Epidermal melanocyte (primary cell): ENCODE results near the gene HOXD10.

Source experiments
- DNase-seq: peaks from one replicate; pipeline ENCODE4 v3.0.0; 2011; ENCODE audit warnings: low spot score; ENCODE audit not compliant: insufficient read length

The HOXD10 gene

DNA sequence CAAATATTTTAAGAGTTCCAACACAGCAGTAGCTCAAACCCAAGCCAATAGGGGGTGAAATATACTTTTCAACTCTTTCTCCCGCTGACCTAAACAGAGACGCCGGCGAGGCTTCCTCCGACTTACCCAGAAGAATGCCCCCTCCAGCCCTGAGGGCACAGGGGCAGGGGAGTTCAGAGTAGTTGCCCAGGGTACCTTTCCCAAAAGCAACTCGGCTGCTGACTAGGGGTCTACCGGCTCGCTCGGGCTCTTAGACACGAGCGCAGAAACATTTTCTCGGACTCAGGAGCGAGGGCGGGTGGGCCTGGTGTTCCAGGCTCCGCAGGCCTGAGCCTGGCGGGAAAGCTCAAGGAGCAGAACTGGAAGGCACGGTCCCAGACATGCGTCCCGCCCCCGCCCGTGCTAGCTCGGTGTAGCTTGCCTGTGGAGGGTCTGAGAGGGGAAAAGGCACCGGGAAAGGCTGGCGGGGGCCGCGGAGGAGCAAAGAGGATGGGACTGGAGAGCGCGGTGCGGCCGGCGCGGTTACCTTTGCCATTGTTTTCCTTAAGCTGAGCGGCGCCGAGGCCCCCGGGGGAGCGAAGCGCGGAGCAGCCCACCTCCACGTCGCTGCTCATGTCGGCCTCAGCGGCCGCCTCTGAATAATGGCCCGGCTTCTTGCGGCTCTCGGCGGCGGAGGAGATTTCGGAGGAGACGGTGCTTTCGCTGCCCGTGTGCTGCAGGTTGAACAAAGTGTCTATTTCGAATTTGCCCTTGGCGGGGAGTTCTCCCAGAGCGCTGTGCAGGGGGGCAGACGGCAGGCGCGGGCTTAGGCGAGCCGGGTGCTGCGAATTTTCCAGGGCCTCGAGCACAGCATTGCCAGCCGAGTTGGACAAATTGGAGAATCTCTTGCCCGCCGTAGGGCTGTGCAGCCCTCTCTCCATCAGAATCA is 33.5 kb upstream of the HOXD10 start:
- DNase-seq = no peak

DNA sequence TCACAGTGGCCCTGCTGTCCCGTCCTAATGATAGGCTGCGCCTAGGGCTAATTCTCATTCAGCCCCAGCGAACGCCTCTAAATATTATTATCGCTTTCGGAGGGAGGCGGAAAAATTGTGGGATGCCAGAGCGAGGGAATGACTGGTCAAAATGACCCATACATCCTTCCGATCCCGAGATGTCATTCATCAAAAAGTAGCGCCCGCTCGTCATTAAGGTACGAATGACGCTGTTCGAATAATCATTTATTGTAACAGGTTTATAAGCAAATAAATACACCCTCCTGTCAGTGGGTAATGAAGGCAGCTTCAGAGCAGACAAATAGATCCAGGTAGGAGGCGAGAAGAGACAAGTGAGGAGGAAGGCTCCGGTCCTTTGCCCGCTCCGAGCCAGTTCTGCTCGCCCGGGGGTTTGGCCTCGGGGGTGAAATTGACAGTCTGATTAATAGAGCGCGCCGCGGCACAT is 32.7 kb upstream of the HOXD10 start, which contains the start of gene EVX2:
Gene EVX2, minus strand, starts transcription at position 167 of the 466 bp plus-strand sequence. CDS start 186 bp downstream, outside the sequence.
- no peak for DNase-seq

DNA sequence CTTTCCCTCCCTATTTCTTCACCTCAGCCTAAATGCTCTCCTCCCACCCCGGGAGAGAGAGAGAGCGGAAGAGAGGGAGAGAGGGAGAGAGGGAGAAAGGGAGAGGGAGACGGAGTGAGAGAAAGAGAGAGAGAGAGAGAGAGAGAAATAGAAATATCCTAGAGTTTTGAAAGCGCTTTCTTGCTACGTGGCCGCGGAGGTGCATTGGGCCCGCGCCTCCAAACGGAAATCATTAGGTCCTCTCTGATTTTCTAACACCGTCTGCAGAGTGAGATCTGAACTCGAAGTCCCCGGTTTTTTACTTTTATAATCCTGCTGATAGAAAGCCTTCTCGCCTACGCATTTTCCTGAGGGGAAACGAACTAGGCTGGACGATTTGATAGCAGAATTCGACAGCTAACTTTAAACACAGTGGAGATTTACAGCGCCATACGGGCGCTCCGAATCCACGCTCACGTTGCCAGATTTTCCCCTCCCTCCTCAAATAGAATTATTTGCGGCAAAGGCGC is 31.9 kb upstream of the HOXD10 start:
- DNase-seq = no peak

DNA sequence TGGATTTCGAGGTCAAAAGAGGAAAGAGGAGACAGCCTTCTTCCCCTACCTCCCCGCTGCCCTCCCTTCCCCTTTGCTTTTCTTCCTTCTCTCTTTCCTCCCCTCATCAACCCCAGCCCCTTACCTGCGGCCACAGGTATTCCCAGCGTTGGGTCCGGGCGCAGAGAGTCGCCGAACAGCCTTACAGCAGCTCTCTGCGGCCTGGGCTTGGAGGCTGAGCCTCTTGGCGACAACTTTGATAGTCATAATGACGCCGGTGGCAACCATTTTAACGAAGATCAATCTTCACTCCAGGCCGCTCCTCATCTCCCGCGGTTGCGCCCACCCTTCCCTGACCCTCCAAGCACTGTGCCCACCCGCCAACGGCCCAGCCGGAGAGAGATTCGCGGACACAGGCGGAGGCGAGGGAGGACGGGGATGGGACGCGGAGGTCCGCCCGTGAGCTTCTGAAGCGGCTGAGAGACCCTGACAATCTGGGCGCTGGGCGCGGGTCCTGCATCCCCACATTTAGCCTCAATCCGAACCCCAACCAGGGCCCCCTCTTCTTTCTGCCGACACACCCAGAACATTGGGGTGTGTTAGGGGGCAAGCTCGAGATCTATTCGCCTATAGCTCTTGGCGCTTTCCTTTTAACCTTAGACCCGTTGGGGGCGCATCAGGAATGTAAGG is 31.3 kb upstream of the HOXD10 start:
- DNase-seq = no peak

DNA sequence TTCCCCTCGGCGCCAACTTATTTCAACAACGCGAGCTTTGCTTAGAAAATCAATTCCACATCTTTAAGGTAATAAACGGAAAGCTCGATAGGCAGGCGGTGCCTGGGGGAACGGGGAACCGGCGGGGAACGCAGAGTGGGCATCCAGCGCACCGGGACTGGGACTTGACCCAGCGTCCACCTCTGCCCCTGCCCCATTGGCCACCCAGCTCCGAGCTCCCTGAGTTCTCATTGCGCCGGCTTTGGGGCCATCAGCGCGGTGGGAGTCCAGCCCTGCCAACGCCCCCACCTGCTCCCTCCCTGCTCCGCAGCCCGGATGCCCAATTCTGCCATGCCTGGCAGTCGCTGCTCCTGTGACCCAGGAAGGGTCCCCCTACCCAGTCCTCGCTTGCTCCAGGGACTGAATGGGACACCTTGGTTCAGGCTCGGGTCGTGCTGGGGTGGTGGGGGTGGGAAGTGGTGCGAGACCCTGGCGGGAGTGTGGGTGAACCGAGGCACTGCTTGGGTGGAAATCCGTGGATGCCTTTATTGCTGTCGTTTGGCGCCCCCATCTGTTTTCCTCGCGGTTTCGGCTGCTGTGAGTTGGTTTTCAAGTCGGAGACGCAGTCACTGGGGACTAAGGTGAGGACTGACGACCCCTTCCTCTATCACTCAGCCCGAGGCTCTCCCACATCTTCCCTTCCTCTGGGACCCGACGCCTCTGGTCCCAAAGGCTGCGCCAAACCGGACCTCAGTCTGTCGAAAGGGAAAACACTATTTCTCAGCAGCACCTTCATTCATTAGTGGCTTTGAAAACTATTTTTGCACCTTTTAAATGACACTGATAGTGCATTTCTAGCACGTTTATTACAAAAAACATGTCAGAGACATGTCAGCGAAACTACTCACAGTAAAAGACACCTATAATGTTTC is 30.5 kb upstream of the HOXD10 start:
- no peak for DNase-seq

DNA sequence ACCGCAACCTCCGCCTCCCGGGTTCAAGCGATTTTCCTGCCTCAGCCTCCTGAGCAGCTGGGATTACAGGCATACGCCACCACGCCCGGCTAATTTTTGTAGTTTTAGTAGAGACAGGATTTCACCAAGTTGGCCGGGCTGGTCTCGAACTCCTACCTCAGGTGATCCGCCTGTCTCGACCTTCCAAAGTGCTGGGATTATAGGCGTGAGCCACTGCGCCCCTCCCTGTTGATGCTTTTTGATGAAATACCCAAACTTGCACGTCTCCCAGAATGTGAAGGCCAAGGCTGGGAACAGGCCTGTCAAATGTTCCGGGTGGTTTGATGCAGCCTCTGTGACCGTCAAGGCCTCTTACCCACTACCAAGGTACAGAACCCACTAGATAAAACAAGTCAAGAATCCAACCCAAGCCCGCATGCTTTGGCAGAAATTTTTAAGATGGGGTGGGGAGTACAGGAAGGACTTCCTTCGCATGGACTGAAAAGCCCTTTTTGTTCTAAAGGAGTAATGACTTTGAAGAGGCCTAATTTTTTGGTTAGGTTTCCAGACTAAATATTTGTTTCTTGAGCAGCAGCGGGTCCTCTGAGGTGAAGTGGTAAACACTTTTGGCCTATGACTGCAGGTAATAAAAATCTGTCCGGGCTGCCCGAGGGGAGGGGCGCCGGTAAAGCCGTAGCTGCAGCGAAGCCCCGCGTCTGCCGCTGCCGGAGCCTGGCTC is 29.1 kb upstream of the HOXD10 start:
- DNase-seq = no peak

DNA sequence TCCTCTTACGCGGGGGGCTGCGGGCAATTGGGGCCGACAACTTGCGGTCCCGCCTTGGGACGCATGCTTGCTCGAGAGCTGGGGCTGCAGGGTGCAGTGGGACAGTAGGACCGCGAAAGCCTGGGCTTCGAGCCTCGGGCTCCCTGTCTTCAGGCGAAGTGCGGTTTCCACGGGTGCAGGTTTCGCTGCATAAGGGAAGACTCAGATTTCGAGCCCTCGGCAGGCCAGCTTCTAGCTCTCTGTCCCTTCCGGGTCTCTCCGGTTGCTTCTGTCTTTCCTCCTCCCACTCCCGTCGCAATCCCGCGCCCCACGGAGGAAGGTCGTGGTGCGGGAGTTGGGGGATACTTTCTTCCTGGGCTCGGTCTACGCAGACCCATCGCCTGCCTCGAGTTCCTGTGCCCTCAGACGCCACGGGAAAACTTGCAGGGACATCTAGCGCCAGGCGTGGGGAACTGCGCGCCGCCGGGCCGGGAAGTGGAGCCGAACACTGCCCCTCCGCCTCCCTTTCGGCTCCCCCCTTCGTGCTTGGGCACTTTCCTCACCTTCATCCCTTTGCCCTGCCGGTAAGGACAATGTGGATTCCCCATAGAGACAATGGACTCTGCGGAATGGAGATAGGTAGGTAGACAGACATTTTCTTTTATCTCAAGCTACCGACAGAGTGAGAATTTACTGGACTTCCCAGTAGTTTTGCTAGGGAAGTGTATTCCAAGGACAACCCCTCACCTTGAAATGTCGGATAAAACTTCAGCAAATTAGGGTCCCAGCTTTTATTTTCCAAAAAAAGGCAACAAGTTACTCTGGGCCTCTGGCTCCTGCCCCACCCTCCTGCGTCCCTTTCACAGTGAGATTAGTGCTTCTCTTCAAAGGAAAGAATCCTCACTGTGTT is 28.3 kb upstream of the HOXD10 start:
- no peak for DNase-seq

DNA sequence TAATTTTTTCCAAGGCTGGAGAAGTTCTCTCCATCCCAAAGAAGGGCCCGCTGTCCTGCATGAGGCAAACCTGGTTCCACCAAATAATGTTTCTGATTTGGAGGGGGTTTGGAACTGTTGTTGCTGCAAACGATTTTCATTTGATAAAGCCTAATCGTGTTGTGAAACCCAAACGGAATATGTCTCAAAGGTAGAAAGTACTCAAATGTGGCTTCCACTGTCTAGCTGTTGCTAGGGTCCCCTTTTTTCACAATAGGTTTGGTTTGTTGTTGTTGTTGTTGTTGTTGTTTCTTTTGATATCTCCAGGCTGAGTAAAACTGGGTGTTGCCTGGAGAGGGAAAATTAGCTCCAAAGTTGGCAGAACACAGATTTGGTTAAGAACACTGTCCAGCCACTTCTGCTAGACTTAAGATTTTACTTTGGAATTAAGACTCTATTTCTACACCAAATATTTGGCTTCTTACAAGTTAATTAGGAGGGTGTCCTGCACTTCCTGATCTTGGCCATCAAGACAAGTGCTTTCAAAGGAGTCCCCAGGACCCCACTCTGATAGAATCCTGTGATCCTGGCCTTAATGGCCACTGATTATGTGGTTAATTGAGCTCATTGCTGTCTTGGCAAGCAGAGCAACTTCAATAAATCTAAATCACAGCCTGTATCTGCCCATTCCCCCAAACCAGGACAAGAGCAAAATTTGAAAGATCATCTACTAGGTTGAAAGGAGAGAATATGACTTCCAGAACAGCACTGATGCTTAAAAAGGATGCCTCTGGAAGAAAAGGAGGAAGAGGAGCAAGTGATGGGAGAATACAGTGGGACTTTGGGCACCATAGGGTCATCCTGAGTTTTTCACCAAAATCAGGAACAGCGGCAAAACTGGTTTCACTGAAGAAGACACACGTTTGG is 27.4 kb upstream of the HOXD10 start:
- DNase-seq = no peak

DNA sequence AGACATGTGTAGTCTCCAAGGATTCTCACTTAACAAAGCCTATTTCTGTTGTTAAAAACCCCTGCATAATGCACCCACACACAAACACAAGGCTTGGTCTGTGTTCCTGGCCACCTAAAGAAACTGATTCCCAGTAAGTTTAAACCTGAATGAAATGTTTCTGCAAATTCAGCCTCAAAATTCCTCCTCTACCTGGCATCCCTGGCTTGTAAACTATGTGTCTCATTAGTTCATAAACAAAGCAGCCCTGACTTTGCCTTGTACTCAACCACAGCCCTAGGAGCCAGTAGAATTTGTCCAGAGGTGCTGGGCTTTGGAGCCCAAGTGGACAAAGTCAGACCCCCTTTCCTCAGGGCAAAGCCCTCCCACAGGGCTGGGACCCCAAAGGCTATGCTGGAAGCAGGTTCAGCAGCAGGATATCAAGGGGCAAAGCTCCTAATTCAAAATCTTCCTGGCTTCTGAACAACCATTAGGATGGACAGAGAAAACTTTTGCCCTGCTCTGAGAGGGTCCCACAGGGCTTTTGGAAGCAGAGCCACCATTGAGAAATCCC is 26.7 kb upstream of the HOXD10 start:
- no peak for DNase-seq

DNA sequence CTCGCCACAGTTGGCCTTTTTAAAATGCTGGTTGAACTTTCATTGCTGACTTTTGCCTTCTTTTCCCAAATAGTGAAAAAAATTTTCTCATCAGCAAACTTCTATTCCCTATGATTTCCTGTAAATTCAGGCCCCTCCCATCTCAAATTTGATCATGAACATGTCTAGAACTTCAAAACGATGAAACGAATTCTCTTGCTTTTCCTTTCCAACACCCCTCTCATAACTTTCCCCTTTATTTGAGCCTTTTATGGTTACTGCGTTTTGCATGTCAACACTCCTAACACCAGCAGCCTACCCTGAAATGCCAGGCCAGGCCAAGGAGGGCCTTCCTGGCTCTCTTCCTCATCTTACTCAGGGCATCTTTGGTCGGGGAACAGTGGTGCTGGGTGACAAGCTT is 25.7 kb upstream of the HOXD10 start:
- DNase-seq = no peak

DNA sequence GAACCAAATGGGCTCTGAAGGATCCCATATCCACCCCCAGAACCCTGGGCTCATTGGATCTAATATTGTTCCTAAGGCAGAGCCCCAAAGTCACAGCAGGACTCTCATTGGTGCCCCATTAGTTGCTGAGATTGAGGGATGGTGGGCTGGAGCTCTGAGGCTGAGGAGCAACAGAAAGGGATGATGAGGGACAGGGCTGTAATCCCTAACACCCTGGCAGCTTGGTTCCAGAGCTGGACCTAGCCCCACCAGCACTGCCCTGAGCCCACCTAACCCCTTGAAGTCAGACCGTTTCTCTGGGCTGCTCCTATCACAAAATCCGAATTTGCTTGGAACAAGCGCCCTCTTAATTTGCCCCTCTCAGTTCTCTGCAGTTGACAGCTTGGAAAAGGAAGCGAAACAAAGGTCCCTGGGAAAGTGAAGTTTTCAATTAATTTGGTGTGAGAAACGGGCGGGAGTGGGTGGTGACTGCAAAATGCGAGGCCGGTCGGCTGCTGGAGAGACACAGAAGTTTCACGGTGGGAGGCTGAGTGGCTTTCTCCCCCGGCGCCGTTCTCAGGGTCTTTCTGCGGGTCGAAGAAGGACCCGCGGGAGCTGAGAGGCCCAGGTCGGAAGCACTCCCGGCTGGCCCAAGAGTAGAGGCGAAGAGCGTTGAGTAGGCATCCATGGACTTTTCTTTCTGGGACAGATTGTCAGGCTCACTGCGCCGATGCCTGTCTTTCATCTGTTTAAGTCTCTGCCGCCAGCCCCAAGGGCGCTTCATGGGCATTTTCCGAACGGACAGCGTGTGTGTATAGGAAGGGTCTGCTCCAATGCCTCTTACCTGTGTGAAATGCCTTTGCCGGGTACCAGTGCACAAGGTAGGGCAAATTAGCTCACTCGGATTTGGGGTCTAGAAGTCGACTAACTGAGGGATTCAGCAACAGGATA is 25.0 kb upstream of the HOXD10 start:
- DNase-seq = no peak

DNA sequence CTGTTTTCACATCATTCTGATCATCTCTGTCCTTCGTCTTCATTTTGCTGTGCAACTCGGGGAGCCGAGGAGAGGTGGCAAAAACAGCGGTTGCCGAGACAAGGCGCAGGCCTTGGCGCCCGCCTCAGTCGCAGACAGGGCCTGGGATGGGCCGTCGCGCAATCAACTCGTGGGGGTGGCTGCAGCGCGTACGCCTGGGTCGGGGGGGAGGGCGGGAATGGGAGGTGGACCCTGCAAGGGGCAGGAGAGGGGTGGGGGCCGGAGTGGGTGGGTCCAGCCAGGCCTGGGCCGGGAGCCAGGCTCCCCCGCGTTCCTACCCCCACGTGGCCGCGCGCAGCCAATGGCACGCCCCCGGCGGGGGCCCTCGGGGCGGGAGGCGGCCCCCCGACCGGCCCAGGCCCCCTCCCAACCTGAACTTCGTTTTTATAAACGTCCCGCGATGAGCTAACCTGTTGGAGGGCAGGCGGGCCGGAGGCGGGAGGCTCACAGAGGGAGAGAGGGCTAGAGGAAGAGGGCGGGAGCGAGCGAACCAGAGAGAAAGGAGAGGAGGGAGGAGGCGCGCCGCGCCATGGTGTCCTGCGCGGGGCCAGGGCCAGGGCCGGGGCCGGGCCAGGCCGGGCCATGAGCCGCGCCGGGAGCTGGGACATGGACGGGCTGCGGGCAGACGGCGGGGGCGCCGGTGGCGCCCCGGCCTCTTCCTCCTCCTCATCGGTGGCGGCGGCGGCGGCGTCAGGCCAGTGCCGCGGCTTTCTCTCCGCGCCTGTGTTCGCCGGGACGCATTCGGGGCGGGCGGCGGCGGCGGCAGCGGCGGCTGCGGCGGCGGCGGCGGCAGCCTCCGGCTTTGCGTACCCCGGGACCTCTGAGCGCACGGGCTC is 24.1 kb upstream of the HOXD10 start, which contains the start of gene HOXD13:
Gene HOXD13, plus strand, starts transcription at position 452 of the 875 bp plus-strand sequence. Its CDS starts 170 bp downstream, at position 622.
- DNase-seq = no peak

DNA sequence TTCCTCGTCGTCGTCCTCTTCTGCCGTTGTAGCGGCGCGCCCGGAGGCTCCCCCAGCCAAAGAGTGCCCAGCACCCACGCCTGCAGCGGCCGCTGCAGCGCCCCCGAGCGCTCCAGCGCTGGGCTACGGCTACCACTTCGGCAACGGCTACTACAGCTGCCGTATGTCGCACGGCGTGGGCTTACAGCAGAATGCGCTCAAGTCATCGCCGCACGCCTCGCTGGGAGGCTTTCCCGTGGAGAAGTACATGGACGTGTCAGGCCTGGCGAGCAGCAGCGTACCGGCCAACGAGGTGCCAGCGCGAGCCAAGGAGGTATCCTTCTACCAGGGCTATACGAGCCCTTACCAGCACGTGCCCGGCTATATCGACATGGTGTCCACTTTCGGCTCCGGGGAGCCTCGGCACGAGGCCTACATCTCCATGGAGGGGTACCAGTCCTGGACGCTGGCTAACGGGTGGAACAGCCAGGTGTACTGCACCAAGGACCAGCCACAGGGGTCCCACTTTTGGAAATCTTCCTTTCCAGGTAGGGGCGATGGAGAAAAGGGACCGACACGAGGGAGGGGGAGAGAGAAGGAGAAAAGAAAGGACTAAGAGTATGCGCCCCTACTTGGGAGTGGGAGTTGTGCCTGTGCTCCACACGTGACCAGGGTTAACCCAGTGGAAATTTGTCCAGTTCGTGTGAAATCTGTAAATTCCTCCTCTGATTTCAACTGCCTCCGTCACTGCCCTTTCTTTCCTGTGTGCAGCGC is 23.3 kb upstream of the HOXD10 start:
- no peak for DNase-seq

DNA sequence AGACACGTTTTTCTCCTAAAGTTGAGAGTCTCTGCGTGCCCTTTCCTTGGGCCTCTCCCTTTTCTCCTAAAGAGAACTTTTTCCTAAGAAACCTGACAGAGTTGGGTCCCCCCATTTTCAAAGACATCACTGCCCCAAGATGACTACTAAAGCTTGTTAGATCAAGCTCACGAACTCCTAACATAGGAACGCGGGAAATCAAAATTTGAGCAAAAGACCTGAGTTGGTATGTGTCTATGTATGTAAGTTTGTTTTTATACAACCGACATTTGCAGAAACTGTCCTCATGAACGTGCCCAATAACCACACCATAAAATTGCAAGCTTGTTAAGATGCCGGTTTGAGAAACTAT is 22.7 kb upstream of the HOXD10 start:
- no peak for DNase-seq

DNA sequence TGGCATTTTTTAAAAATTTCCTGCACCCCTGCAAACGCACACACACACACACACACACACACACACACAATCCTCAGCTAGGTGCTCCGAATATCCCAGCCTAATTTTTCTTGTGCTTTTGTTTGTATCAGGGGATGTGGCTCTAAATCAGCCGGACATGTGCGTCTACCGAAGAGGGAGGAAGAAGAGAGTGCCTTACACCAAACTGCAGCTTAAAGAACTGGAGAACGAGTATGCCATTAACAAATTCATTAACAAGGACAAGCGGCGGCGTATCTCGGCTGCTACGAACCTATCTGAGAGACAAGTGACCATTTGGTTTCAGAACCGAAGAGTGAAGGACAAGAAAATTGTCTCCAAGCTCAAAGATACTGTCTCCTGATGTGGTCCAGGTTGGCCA is 22.2 kb upstream of the HOXD10 start:
- no peak for DNase-seq
